ENCODE results near the gene RGR. TPM values are rescaled to one million over a fixed set of nuclear protein-coding genes. Genes with fewer than 3 reads are reported as not detected.

RGR gene
- total RNA-seq, 4 donors from 2014 or later, result not detected

GRCh38 chr10:84257343-84258020 is 12.6 kb downstream of the RGR start:
- TF ChIP-seq POLR2AphosphoS5 (IDR thresholded peaks at IDR 0.05), result no peak
- no peak for TF ChIP-seq CTCF (IDR thresholded peaks at IDR 0.05)
- no peak for TF ChIP-seq POLR2A (IDR thresholded peaks at IDR 0.05)
- TF ChIP-seq EP300 (IDR thresholded peaks at IDR 0.05), result no peak
- H3K27ac ChIP-seq, result no peak overlapping the region
- no peak overlapping the region for H3K4me3 ChIP-seq
- DNase-seq (ENCODE audit: low spot score in 2 of 2), result no peak
- H3K4me1 ChIP-seq, result no peaks in the 10 kb centered on the region
- 78% methylated on average over 9 of the region's 15 CpGs for WGBS
- H3K9me3 ChIP-seq, result no peaks in the 10 kb centered on the region
- peaks cover 13% of the 10 kb centered on the region for H3K27me3 ChIP-seq
- no peaks in the 10 kb centered on the region for H3K36me3 ChIP-seq

- Histone ChIP-seq H3K27ac (no peak overlapping the region), H3K36me3 (no peaks in the 10 kb centered on the region), H3K4me3 (no peak overlapping the region), H3K4me1 (no peaks in the 10 kb centered on the region), H3K9me3 (no peaks in the 10 kb centered on the region), H3K27me3 (peaks cover 13% of the 10 kb centered on the region)
- DNase-seq (ENCODE audit: low spot score in 2 of 2), result no peak
- TF ChIP-seq CTCF (IDR thresholded peaks at IDR 0.05) (no peak), POLR2A (IDR thresholded peaks at IDR 0.05) (no peak), POLR2AphosphoS5 (IDR thresholded peaks at IDR 0.05) (no peak), EP300 (IDR thresholded peaks at IDR 0.05) (no peak)
- WGBS, result 80% methylated on average over 7 of the region's 7 CpGs
These were observed 13.3 kb downstream of the RGR start for GRCh38 chr10:84258034-84258695.

- no peak overlapping the region for H3K27ac ChIP-seq
- no peak overlapping the region for H3K4me3 ChIP-seq
- H3K9me3 ChIP-seq, result no peaks in the 10 kb centered on the region
- H3K36me3 ChIP-seq, result no peaks in the 10 kb centered on the region
- no peak for TF ChIP-seq POLR2A (IDR thresholded peaks at IDR 0.05)
- no peak for TF ChIP-seq POLR2AphosphoS5 (IDR thresholded peaks at IDR 0.05)
- TF ChIP-seq CTCF (IDR thresholded peaks at IDR 0.05), result no peak
- TF ChIP-seq EP300 (IDR thresholded peaks at IDR 0.05), result no peak
- WGBS, result 75% methylated on average over 7 of the region's 7 CpGs
- peaks cover 17% of the 10 kb centered on the region for H3K27me3 ChIP-seq
- DNase-seq (ENCODE audit: low spot score in 2 of 2), result no peak
- H3K4me1 ChIP-seq, result no peaks in the 10 kb centered on the region
These were observed 16.5 kb downstream of the RGR start for GRCh38 chr10:84261236-84261915.

GRCh38 chr10:84262190-84262956 is 17.5 kb downstream of the RGR start:
- TF ChIP-seq EP300 (IDR thresholded peaks at IDR 0.05) (no peak), CTCF (IDR thresholded peaks at IDR 0.05) (no peak), POLR2AphosphoS5 (IDR thresholded peaks at IDR 0.05) (no peak), POLR2A (IDR thresholded peaks at IDR 0.05) (no peak)
- no peak for DNase-seq (ENCODE audit: low spot score in 2 of 2)
- Histone ChIP-seq H3K36me3 (no peaks in the 10 kb centered on the region), H3K9me3 (no peaks in the 10 kb centered on the region), H3K4me3 (no peak overlapping the region), H3K4me1 (no peaks in the 10 kb centered on the region), H3K27ac (no peak overlapping the region), H3K27me3 (peaks cover 14% of the 10 kb centered on the region)
- WGBS, result 70% methylated on average over 13 of the region's 13 CpGs

Measured in suprapubic skin (tissue), 4 donors.